HG02763 (cell line): ENCODE results near the gene SERPINB11.
"Not testable (repeated sequence)": the region's sequence is repeated elsewhere in the genome, so short reads cannot be mapped to it uniquely, and the experiment has no call there.

Source experiments
- ATAC-seq: cut with Tn5 transposase; IDR thresholded peaks from one replicate; pipeline ENCODE4 v1.9.1; 2021; ENCODE audit warnings: mild to moderate bottlenecking, moderate library complexity; ENCODE audit not compliant: unreplicated experiment

Gene SERPINB11

GRCh38 chr18:63702660-63703059 lies at the start of gene SERPINB11:
TSS of gene SERPINB11 (plus strand) at chr18:63702960. CDS start at chr18:63710194, 7,234 bp downstream.
- no peak for ATAC-seq

- not testable (repeated sequence) for ATAC-seq
These were observed 43.8 kb upstream of the SERPINB11 start for GRCh38 chr18:63658920-63659319.

GRCh38 chr18:63661750-63662149 lies 41.0 kb upstream of the SERPINB11 start, which contains the start of gene SERPINB3:
TSS of gene SERPINB3 (minus strand) at chr18:63661893. CDS start at chr18:63661216, 677 bp downstream.
- not testable (repeated sequence) for ATAC-seq

GRCh38 chr18:63664571-63664970 lies 38.2 kb upstream of the SERPINB11 start:
- no peak for ATAC-seq

- ATAC-seq, result no peak
These were observed 26.0 kb upstream of the SERPINB11 start for GRCh38 chr18:63676526-63677323.

- ATAC-seq, result no peak
These were observed 25.1 kb upstream of the SERPINB11 start for GRCh38 chr18:63677500-63678225.

- ATAC-seq, result no peak
These were observed 22.7 kb upstream of the SERPINB11 start for GRCh38 chr18:63679820-63680606.

GRCh38 chr18:63681449-63682340 lies 21.1 kb upstream of the SERPINB11 start:
- ATAC-seq, result no peak

GRCh38 chr18:63683152-63683551 lies 19.6 kb upstream of the SERPINB11 start:
- ATAC-seq, result no peak

- no peak for ATAC-seq
These were observed 18.9 kb upstream of the SERPINB11 start for GRCh38 chr18:63683890-63684289.

GRCh38 chr18:63684718-63685117 lies 18.0 kb upstream of the SERPINB11 start:
- no peak for ATAC-seq

GRCh38 chr18:63686871-63687270 lies 15.9 kb upstream of the SERPINB11 start:
- ATAC-seq, result no peak

- no peak for ATAC-seq
These were observed 13.7 kb upstream of the SERPINB11 start for GRCh38 chr18:63689064-63689463.

- ATAC-seq, result no peak
These were observed 5.6 kb upstream of the SERPINB11 start for GRCh38 chr18:63697097-63697660.

GRCh38 chr18:63700501-63700900 lies 2.3 kb upstream of the SERPINB11 start:
- ATAC-seq, result no peak

GRCh38 chr18:63701952-63702351 lies 808 bp upstream of the SERPINB11 start:
- no peak for ATAC-seq

GRCh38 chr18:63705401-63705800 lies 2.6 kb downstream of the SERPINB11 start:
- ATAC-seq, result no peak

- ATAC-seq, result no peak
These were observed 5.1 kb downstream of the SERPINB11 start for GRCh38 chr18:63707816-63708215.

GRCh38 chr18:63708650-63709049 lies 5.9 kb downstream of the SERPINB11 start:
- no peak for ATAC-seq
